Measurements from ENCODE around the gene ITGAV. TPM values are rescaled to one million over a fixed set of nuclear protein-coding genes. Genes with fewer than 3 reads are reported as not detected.

ITGAV gene
- total and polyA plus RNA-seq, 4 donors, result 6.6 to 31.3 (median 12.0) TPM

DNA sequence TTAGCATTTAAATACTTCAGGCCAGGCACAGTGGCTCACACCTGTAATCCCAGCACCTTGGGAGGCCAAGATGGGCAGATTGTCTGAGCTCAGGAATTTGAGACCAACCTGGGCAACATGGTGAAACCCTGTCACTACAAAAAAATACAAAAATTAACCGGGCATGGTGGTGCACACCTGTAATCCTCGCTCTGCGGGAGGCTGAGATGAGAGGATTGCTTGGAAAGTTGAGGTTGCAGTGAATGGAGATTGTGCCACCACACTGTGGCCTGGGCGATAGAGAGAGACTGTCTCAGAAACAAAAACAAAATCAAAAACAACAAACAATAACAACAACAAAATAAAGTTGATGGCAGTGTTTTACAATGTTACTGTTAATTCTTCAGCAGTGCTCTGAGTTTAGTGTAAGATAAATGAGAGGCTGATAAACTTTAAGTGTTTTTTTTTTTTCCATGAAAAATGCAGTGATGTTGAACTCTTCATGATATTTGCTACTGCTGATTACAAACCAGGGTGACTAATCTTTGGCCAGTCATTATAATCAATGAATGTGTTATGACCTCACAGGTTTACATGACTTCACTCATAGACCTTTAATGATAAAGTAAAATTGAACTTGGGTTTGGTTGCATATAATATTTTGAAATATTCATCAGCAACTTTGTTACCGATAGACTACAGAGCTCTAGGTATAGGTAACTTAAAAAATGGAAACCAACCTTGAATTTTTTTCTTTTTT lies 2.5 kb downstream of the ITGAV start:
- H3K27me3 ChIP-seq (ENCODE audit: control insufficient read depth in 4 of 4, insufficient read depth in 4 of 4, low read length in 3 of 4), result no peaks in the 10 kb centered on the region
- H3K4me1 ChIP-seq (ENCODE audit: control insufficient read depth in 4 of 4, insufficient read depth in 4 of 4, low read length in 3 of 4), result peaks cover 0 to 20% (median 10%) of the 10 kb centered on the region in 4 donors
- DNase-seq (ENCODE audit: low spot score), result no peak
- no peak overlapping the region for H3K4me3 ChIP-seq (ENCODE audit: low read depth in 1 of 3, low read length in 3 of 3)
- 98% methylated on average over 5 of the region's 5 CpGs for WGBS
- no peaks in the 10 kb centered on the region for H3K9me3 ChIP-seq (ENCODE audit: control insufficient read depth in 4 of 4, low read length in 3 of 4)
- no peaks in the 10 kb centered on the region for H3K36me3 ChIP-seq (ENCODE audit: control insufficient read depth in 4 of 4, insufficient read depth in 3 of 4, low read depth in 1 of 4, low read length in 3 of 4)
- no peak overlapping the region for H3K9ac ChIP-seq (ENCODE audit: low read depth in 1 of 2, low read length in 2 of 2)
- no peak for TF ChIP-seq MAX (IDR thresholded peaks at IDR 0.05)
- no peak overlapping the region for H3K27ac ChIP-seq (ENCODE audit: low read depth in 1 of 2, low read length in 2 of 2)

- Histone ChIP-seq H3K27ac (ENCODE audit: low read depth in 1 of 2, low read length in 2 of 2) (no peak overlapping the region), H3K36me3 (ENCODE audit: control insufficient read depth in 4 of 4, insufficient read depth in 3 of 4, low read depth in 1 of 4, low read length in 3 of 4) (no peaks in the 10 kb centered on the region), H3K9me3 (ENCODE audit: control insufficient read depth in 4 of 4, low read length in 3 of 4) (no peaks in the 10 kb centered on the region), H3K4me1 (ENCODE audit: control insufficient read depth in 4 of 4, insufficient read depth in 4 of 4, low read length in 3 of 4) (peaks cover 0 to 20% (median 10%) of the 10 kb centered on the region in 4 donors), H3K27me3 (ENCODE audit: control insufficient read depth in 4 of 4, insufficient read depth in 4 of 4, low read length in 3 of 4) (no peaks in the 10 kb centered on the region), H3K9ac (ENCODE audit: low read depth in 1 of 2, low read length in 2 of 2) (no peak overlapping the region), H3K4me3 (ENCODE audit: low read depth in 1 of 3, low read length in 3 of 3) (no peak overlapping the region)
- no peak for TF ChIP-seq MAX (IDR thresholded peaks at IDR 0.05)
- TF ChIP-seq JUND (IDR thresholded peaks at IDR 0.05), result no peak
- TF ChIP-seq EGR1 (IDR thresholded peaks at IDR 0.05; ENCODE audit: low read depth in 2 of 2), result no peak
- no peak for TF ChIP-seq HNF4G (IDR thresholded peaks at IDR 0.05)
- TF ChIP-seq, protein P1, sequence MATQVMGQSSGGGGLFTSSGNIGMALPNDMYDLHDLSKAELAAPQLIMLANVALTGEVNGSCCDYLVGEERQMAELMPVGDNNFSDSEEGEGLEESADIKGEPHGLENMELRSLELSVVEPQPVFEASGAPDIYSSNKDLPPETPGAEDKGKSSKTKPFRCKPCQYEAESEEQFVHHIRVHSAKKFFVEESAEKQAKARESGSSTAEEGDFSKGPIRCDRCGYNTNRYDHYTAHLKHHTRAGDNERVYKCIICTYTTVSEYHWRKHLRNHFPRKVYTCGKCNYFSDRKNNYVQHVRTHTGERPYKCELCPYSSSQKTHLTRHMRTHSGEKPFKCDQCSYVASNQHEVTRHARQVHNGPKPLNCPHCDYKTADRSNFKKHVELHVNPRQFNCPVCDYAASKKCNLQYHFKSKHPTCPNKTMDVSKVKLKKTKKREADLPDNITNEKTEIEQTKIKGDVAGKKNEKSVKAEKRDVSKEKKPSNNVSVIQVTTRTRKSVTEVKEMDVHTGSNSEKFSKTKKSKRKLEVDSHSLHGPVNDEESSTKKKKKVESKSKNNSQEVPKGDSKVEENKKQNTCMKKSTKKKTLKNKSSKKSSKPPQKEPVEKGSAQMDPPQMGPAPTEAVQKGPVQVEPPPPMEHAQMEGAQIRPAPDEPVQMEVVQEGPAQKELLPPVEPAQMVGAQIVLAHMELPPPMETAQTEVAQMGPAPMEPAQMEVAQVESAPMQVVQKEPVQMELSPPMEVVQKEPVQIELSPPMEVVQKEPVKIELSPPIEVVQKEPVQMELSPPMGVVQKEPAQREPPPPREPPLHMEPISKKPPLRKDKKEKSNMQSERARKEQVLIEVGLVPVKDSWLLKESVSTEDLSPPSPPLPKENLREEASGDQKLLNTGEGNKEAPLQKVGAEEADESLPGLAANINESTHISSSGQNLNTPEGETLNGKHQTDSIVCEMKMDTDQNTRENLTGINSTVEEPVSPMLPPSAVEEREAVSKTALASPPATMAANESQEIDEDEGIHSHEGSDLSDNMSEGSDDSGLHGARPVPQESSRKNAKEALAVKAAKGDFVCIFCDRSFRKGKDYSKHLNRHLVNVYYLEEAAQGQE (IDR thresholded peaks at IDR 0.05), result no peak
- TF ChIP-seq RXRA (IDR thresholded peaks at IDR 0.05), result no peak
- 82% methylated on average over 3 of the region's 3 CpGs for WGBS
- DNase-seq (ENCODE audit: low spot score), result no peak
Observed at GRCh38 chr2:186593523-186593922, 3.7 kb downstream of the ITGAV start.

DNA sequence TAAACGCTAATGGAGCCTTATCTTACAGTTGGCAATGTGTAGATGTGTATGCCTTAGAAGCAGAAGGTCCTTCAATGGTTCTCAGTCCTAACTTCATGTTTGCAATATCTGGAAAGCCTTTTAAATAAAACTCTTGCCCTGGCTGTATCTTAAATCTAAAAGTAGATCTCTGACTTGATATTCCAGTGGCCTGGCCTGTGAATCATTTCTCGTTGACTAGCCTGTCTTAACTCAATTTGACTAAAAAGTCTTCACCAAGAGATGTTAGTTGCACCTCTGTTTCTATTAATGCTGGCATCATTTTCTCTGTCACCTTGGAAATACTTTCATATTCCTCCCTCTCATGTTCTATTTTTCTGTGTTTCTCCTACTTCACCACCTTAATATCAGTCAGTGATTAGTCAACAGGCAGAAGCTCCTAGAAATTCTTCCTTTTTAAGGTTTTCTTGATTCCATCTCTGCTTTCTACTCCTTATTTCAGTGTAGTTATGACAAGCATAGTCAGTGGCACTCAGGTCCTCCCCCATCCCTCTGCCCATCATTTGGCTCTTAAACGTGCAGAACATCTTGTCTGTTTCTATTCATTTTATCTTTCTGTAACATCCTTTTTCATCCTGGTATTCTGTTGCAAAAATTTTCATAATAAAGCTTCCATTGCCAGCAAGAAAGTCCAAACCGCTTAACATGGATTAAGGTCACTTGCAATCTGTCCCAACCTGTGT lies 4.3 kb downstream of the ITGAV start:
- Histone ChIP-seq H3K36me3 (ENCODE audit: control insufficient read depth in 4 of 4, insufficient read depth in 3 of 4, low read depth in 1 of 4, low read length in 3 of 4) (no peaks in the 10 kb centered on the region), H3K27ac (ENCODE audit: low read depth in 1 of 2, low read length in 2 of 2) (no peak overlapping the region), H3K9ac (ENCODE audit: low read depth in 1 of 2, low read length in 2 of 2) (no peak overlapping the region), H3K9me3 (ENCODE audit: control insufficient read depth in 4 of 4, low read length in 3 of 4) (no peaks in the 10 kb centered on the region), H3K4me1 (ENCODE audit: control insufficient read depth in 4 of 4, insufficient read depth in 4 of 4, low read length in 3 of 4) (peaks cover 0 to 16% (median 8%) of the 10 kb centered on the region in 4 donors), H3K4me3 (ENCODE audit: low read depth in 1 of 3, low read length in 3 of 3) (no peak overlapping the region), H3K27me3 (ENCODE audit: control insufficient read depth in 4 of 4, insufficient read depth in 4 of 4, low read length in 3 of 4) (no peaks in the 10 kb centered on the region)
- no peak for TF ChIP-seq FOXA2 (IDR thresholded peaks at IDR 0.05)
- no peak for TF ChIP-seq YY1 (IDR thresholded peaks at IDR 0.05)
- TF ChIP-seq RAD21 (IDR thresholded peaks at IDR 0.05), result no peak
- TF ChIP-seq, protein P2, sequence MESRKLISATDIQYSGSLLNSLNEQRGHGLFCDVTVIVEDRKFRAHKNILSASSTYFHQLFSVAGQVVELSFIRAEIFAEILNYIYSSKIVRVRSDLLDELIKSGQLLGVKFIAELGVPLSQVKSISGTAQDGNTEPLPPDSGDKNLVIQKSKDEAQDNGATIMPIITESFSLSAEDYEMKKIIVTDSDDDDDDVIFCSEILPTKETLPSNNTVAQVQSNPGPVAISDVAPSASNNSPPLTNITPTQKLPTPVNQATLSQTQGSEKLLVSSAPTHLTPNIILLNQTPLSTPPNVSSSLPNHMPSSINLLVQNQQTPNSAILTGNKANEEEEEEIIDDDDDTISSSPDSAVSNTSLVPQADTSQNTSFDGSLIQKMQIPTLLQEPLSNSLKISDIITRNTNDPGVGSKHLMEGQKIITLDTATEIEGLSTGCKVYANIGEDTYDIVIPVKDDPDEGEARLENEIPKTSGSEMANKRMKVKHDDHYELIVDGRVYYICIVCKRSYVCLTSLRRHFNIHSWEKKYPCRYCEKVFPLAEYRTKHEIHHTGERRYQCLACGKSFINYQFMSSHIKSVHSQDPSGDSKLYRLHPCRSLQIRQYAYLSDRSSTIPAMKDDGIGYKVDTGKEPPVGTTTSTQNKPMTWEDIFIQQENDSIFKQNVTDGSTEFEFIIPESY (IDR thresholded peaks at IDR 0.05), result no peak
- TF ChIP-seq RXRA (IDR thresholded peaks at IDR 0.05), result no peak
- DNase-seq (ENCODE audit: low spot score), result no peak
- 75% methylated on average over 4 of the region's 4 CpGs for WGBS

All from liver (tissue), 9 donors.